Measurements from ENCODE around the gene FAM163B. TPM values are rescaled to one million over a fixed set of nuclear protein-coding genes. Genes with fewer than 3 reads are reported as not detected.

FAM163B gene
- polyA plus RNA-seq, 4 donors, result 0.12 to 0.19 TPM; not detected in 2

- DNase-seq, result no peak
- Histone ChIP-seq H3K27ac (ENCODE audit: low read depth in 1 of 3, low read length in 2 of 3) (no peak overlapping the region), H3K9me3 (ENCODE audit: control insufficient read depth in 2 of 2, insufficient read depth in 1 of 2, low read depth in 1 of 2, low read length in 1 of 2) (no peaks in the 10 kb centered on the region), H3K4me1 (ENCODE audit: control insufficient read depth in 3 of 3, insufficient read depth in 2 of 3, low read depth in 1 of 3, low read length in 2 of 3) (no peaks in the 10 kb centered on the region), H3K36me3 (ENCODE audit: control insufficient read depth in 3 of 3, insufficient read depth in 2 of 3, low read depth in 1 of 3, low read length in 3 of 3) (no peaks in the 10 kb centered on the region), H3K27me3 (ENCODE audit: control insufficient read depth in 3 of 3, insufficient read depth in 3 of 3, low read length in 3 of 3) (peaks cover 0 to 36% (median 7%) of the 10 kb centered on the region in 3 donors), H3K4me3 (ENCODE audit: low read depth in 1 of 3, low read length in 3 of 3) (no peak overlapping the region)
- WGBS, 3 donors, result 70 to 84% (median 81%) methylated on average over 13 of the region's 13 CpGs
- FAIRE-seq, result no peak
These were observed 7.6 kb upstream of the FAM163B start for GRCh38 chr9:133616643-133617405.

GRCh38 chr9:133615606-133616188 is 6.5 kb upstream of the FAM163B start:
- Histone ChIP-seq H3K27ac (ENCODE audit: low read depth in 1 of 3, low read length in 2 of 3) (no peak overlapping the region), H3K36me3 (ENCODE audit: control insufficient read depth in 3 of 3, insufficient read depth in 2 of 3, low read depth in 1 of 3, low read length in 3 of 3) (no peaks in the 10 kb centered on the region), H3K9me3 (ENCODE audit: control insufficient read depth in 2 of 2, insufficient read depth in 1 of 2, low read depth in 1 of 2, low read length in 1 of 2) (no peaks in the 10 kb centered on the region), H3K4me3 (ENCODE audit: low read depth in 1 of 3, low read length in 3 of 3) (no peak overlapping the region), H3K27me3 (ENCODE audit: control insufficient read depth in 3 of 3, insufficient read depth in 3 of 3, low read length in 3 of 3) (peaks cover 0 to 36% (median 14%) of the 10 kb centered on the region in 3 donors), H3K4me1 (ENCODE audit: control insufficient read depth in 3 of 3, insufficient read depth in 2 of 3, low read depth in 1 of 3, low read length in 2 of 3) (no peaks in the 10 kb centered on the region)
- DNase-seq (no peak), FAIRE-seq (no peak)
- WGBS, 3 donors, result 73 to 81% (median 77%) methylated on average over 13 of the region's 13 CpGs

GRCh38 chr9:133615186-133615585 is 6.0 kb upstream of the FAM163B start:
- WGBS, 3 donors, result 35 to 49% (median 39%) methylated on average over 16 of the region's 16 CpGs
- no peak overlapping the region for H3K27ac ChIP-seq (ENCODE audit: low read depth in 1 of 3, low read length in 2 of 3)
- no peaks in the 10 kb centered on the region for H3K9me3 ChIP-seq (ENCODE audit: control insufficient read depth in 2 of 2, insufficient read depth in 1 of 2, low read depth in 1 of 2, low read length in 1 of 2)
- FAIRE-seq (no peak), DNase-seq (no peak)
- H3K4me1 ChIP-seq (ENCODE audit: control insufficient read depth in 3 of 3, insufficient read depth in 2 of 3, low read depth in 1 of 3, low read length in 2 of 3), result no peaks in the 10 kb centered on the region
- no peak overlapping the region for H3K4me3 ChIP-seq (ENCODE audit: low read depth in 1 of 3, low read length in 3 of 3)
- H3K36me3 ChIP-seq (ENCODE audit: control insufficient read depth in 3 of 3, insufficient read depth in 2 of 3, low read depth in 1 of 3, low read length in 3 of 3), result no peaks in the 10 kb centered on the region
- peaks cover 0 to 36% (median 14%) of the 10 kb centered on the region in 3 donors for H3K27me3 ChIP-seq (ENCODE audit: control insufficient read depth in 3 of 3, insufficient read depth in 3 of 3, low read length in 3 of 3)

GRCh38 chr9:133614678-133615077 is 5.5 kb upstream of the FAM163B start:
- DNase-seq (no peak), FAIRE-seq (no peak)
- no peaks in the 10 kb centered on the region for H3K9me3 ChIP-seq (ENCODE audit: control insufficient read depth in 2 of 2, insufficient read depth in 1 of 2, low read depth in 1 of 2, low read length in 1 of 2)
- H3K4me3 ChIP-seq (ENCODE audit: low read depth in 1 of 3, low read length in 3 of 3), result no peak overlapping the region
- H3K27me3 ChIP-seq (ENCODE audit: control insufficient read depth in 3 of 3, insufficient read depth in 3 of 3, low read length in 3 of 3), result peaks cover 0 to 37% (median 16%) of the 10 kb centered on the region in 3 donors
- no peak overlapping the region for H3K27ac ChIP-seq (ENCODE audit: low read depth in 1 of 3, low read length in 2 of 3)
- no peaks in the 10 kb centered on the region for H3K4me1 ChIP-seq (ENCODE audit: control insufficient read depth in 3 of 3, insufficient read depth in 2 of 3, low read depth in 1 of 3, low read length in 2 of 3)
- WGBS, 3 donors, result 48 to 66% (median 55%) methylated on average over 5 of the region's 5 CpGs
- no peaks in the 10 kb centered on the region for H3K36me3 ChIP-seq (ENCODE audit: control insufficient read depth in 3 of 3, insufficient read depth in 2 of 3, low read depth in 1 of 3, low read length in 3 of 3)

- no peaks in the 10 kb centered on the region for H3K4me1 ChIP-seq (ENCODE audit: control insufficient read depth in 3 of 3, insufficient read depth in 2 of 3, low read depth in 1 of 3, low read length in 2 of 3)
- no peak overlapping the region for H3K4me3 ChIP-seq (ENCODE audit: low read depth in 1 of 3, low read length in 3 of 3)
- FAIRE-seq, result no peak
- no peaks in the 10 kb centered on the region for H3K9me3 ChIP-seq (ENCODE audit: control insufficient read depth in 2 of 2, insufficient read depth in 1 of 2, low read depth in 1 of 2, low read length in 1 of 2)
- peaks cover 0 to 39% (median 17%) of the 10 kb centered on the region in 3 donors for H3K27me3 ChIP-seq (ENCODE audit: control insufficient read depth in 3 of 3, insufficient read depth in 3 of 3, low read length in 3 of 3)
- no peaks in the 10 kb centered on the region for H3K36me3 ChIP-seq (ENCODE audit: control insufficient read depth in 3 of 3, insufficient read depth in 2 of 3, low read depth in 1 of 3, low read length in 3 of 3)
- no peak overlapping the region for H3K27ac ChIP-seq (ENCODE audit: low read depth in 1 of 3, low read length in 2 of 3)
- DNase-seq, result no peak
- 63 to 72% (median 67%) methylated on average over 10 of the region's 10 CpGs for WGBS, 3 donors
These were observed 4.9 kb upstream of the FAM163B start for GRCh38 chr9:133614056-133614455.

- DNase-seq (no peak), FAIRE-seq (no peak)
- no peaks in the 10 kb centered on the region for H3K9me3 ChIP-seq (ENCODE audit: control insufficient read depth in 2 of 2, insufficient read depth in 1 of 2, low read depth in 1 of 2, low read length in 1 of 2)
- H3K4me1 ChIP-seq (ENCODE audit: control insufficient read depth in 3 of 3, insufficient read depth in 2 of 3, low read depth in 1 of 3, low read length in 2 of 3), result no peaks in the 10 kb centered on the region
- H3K27me3 ChIP-seq (ENCODE audit: control insufficient read depth in 3 of 3, insufficient read depth in 3 of 3, low read length in 3 of 3), result peaks cover 0 to 41% (median 17%) of the 10 kb centered on the region in 3 donors
- 83 to 85% (median 83%) methylated on average over 16 of the region's 16 CpGs for WGBS, 3 donors
- H3K27ac ChIP-seq (ENCODE audit: low read depth in 1 of 3, low read length in 2 of 3), result no peak overlapping the region
- H3K36me3 ChIP-seq (ENCODE audit: control insufficient read depth in 3 of 3, insufficient read depth in 2 of 3, low read depth in 1 of 3, low read length in 3 of 3), result no peaks in the 10 kb centered on the region
- no peak overlapping the region for H3K4me3 ChIP-seq (ENCODE audit: low read depth in 1 of 3, low read length in 3 of 3)
These were observed 4.2 kb upstream of the FAM163B start for GRCh38 chr9:133613432-133613831.

GRCh38 chr9:133612816-133613215 is 3.6 kb upstream of the FAM163B start:
- Histone ChIP-seq H3K27me3 (ENCODE audit: control insufficient read depth in 3 of 3, insufficient read depth in 3 of 3, low read length in 3 of 3) (peaks cover 0 to 42% (median 22%) of the 10 kb centered on the region in 3 donors), H3K4me3 (ENCODE audit: low read depth in 1 of 3, low read length in 3 of 3) (no peak overlapping the region), H3K9me3 (ENCODE audit: control insufficient read depth in 2 of 2, insufficient read depth in 1 of 2, low read depth in 1 of 2, low read length in 1 of 2) (no peaks in the 10 kb centered on the region), H3K4me1 (ENCODE audit: control insufficient read depth in 3 of 3, insufficient read depth in 2 of 3, low read depth in 1 of 3, low read length in 2 of 3) (no peaks in the 10 kb centered on the region), H3K27ac (ENCODE audit: low read depth in 1 of 3, low read length in 2 of 3) (no peak overlapping the region), H3K36me3 (ENCODE audit: control insufficient read depth in 3 of 3, insufficient read depth in 2 of 3, low read depth in 1 of 3, low read length in 3 of 3) (no peaks in the 10 kb centered on the region)
- no peak for DNase-seq
- 71 to 78% (median 77%) methylated on average over 8 of the region's 8 CpGs for WGBS, 3 donors
- no peak for FAIRE-seq

- Histone ChIP-seq H3K4me3 (ENCODE audit: low read depth in 1 of 3, low read length in 3 of 3) (no peak overlapping the region), H3K9me3 (ENCODE audit: control insufficient read depth in 2 of 2, insufficient read depth in 1 of 2, low read depth in 1 of 2, low read length in 1 of 2) (no peaks in the 10 kb centered on the region), H3K36me3 (ENCODE audit: control insufficient read depth in 3 of 3, insufficient read depth in 2 of 3, low read depth in 1 of 3, low read length in 3 of 3) (no peaks in the 10 kb centered on the region), H3K27me3 (ENCODE audit: control insufficient read depth in 3 of 3, insufficient read depth in 3 of 3, low read length in 3 of 3) (peaks cover 0 to 43% (median 24%) of the 10 kb centered on the region in 3 donors), H3K4me1 (ENCODE audit: control insufficient read depth in 3 of 3, insufficient read depth in 2 of 3, low read depth in 1 of 3, low read length in 2 of 3) (no peaks in the 10 kb centered on the region), H3K27ac (ENCODE audit: low read depth in 1 of 3, low read length in 2 of 3) (no peak overlapping the region)
- no peak for FAIRE-seq
- WGBS, 3 donors, result 77 to 86% (median 80%) methylated on average over 9 of the region's 9 CpGs
- DNase-seq, result no peak
These were observed 2.9 kb upstream of the FAM163B start for GRCh38 chr9:133612051-133612450.

Data from small intestine (tissue), 7 donors.